Cardiac septum (tissue), 1 donor: ENCODE results near the gene REN. TPM values are rescaled to one million over a fixed set of nuclear protein-coding genes. Genes with fewer than 3 reads are reported as not detected.

Experiments used
- DNase-seq: peaks from one replicate; pipeline ENCODE4 v3.0.0-alpha.2; 2020; ENCODE audit warnings: low spot score
- intact Hi-C: fragments of 100-400 bp; cut with DNase I; formaldehyde crosslinking; loops from one replicate; pipeline ENCODE4 v1.14.0; 2022
- long read RNA-seq: library from polyadenylated mRNA; unstranded; transcript quantifications from one replicate; pipeline ENCODE4 v2.0.0, GENCODE V29; 2021
- total RNA-seq: library from RNA; stranded (reverse); fragmentation: NEBNext Ultra II Directional; extraction: Animal tissue kit (Norgen Biotek cat#: 25700); gene quantifications from one replicate; pipeline ENCODE4 v1.2.1, GENCODE V29; 2021
- donor health status: DM: no; HTN: no; CAD: no.

The REN gene
- not detected for total RNA-seq
- long read RNA-seq = 0 reads

DNA sequence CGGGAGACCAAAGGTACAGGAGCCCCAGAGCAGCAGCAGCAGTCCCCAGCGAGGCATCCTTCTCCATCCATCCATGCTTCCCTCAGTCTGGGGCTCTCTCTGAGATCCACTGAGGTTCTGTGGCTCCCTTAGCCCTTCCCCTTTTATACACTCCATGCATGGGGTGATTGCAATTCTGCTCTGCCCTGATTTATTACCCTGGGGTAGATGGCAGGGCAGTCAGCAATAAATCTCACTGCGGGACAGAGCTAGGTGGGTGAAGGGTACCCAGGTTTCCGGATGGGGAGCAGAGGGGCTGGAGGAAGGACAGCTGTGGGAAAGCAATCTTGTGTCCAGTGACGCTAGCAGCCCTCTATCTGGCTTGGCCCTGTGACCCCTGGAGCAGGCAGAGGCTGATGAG lies at the start of gene REN:
REN (minus strand) TSS at position 119 of the 400 bp plus-strand sequence; CDS start at position 75, 44 bp downstream.
- DNase-seq = no peak
- intact Hi-C loops = no loop called here

DNA sequence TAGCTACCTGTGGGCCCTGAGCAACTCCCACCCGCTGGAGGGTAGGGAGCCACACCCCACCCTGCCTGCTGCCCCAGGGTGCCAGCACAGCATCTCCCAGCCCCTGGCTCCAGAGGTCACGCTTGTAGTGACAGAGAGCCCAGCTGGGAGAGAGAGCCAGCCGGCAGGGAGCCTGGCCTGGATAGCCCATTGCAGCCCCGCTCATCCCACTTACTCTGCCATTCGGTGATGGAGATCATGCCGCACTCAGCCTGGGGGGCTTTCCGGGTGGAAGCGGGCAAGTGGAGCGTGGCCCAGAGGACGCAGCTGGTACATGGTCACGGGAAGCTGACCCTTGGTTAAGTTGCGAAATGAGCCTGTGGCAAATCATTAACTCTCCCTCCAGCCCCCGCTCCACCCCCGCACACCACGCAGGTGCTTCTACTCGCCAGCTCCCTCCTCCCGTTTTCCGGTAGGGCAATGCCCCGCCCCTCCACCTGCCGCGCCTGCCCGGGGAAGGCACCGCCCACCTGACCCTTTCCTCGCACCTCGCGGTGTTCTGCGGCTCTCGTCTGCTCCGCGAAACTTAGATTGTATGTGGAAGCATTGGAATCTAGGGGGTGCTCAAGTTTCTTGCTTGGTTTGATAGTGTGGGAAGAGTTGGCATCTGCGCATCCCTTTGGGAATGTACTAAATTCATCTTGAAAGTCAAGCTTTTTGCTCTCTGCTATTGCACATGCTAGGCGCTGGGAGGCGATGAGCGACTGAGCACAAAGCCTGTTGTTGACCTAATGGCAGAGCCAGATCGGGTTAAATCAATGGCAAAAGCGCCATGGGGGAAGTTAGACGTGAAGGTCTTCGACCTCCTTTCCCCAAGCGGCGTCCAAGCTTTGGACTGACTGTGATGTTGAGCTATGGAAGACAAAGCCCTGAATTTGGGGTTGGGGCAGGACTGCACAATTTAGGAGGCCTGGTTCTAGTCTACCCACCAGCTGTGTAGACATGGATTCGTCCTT lies 47.8 kb upstream of the REN start, which contains the start of gene GOLT1A:
GOLT1A (minus strand) TSS at position 321 of the 995 bp plus-strand sequence; CDS start at position 239, 82 bp downstream.
- no peak for DNase-seq
- intact Hi-C loops = loop anchor here (2.0 kb wide), 1 partner anchor 151 kb away; no protein-coding TSS in a partner anchor

DNA sequence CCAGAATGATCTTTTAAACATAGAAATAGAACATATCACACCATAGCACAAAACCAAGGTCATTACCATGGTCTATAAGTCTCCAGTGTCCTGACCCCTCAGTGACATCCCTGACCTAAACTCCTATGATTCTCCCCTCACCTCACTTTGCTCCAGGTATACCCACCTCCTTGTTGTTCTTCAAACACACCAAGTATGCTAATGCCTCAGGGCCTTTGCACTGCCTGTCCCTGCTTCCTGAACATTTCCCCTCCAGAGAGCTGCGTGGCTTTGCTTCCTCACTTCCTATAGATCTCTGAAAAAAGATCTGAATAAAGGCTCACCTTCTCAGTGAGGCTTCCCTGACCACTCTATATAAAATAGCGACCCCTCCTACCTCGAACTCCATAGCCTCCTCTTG lies 46.6 kb upstream of the REN start:
- intact Hi-C loops = no loop called here
- no peak for DNase-seq

- intact Hi-C loops = no loop called here
- DNase-seq = no peak
Observed at GRCh38 chr1:204211046-204211445, 44.9 kb upstream of the REN start.

- intact Hi-C loops = loop anchor here (2.0 kb wide), 1 partner anchor 346 kb away; the partner anchor contains the start of gene SNRPE
- peak; percentile 85 for DNase-seq
Observed at GRCh38 chr1:204207136-204207616, 41.0 kb upstream of the REN start.

GRCh38 chr1:204206121-204206520 lies 40.0 kb upstream of the REN start:
- DNase-seq = no peak
- intact Hi-C loops = loop anchor here (1.0 to 2.0 kb wide), 2 partner anchors 44 to 345 kb away; partner anchors contain the start of gene SNRPE

- intact Hi-C loops = no loop called here
Observed at GRCh38 chr1:204205486-204205885, 39.3 kb upstream of the REN start.

GRCh38 chr1:204204944-204205343 lies 38.8 kb upstream of the REN start:
- no peak for DNase-seq

More at GRCh38 chr1:204205486-204205885, 39.3 kb upstream of the REN start:
- no peak for DNase-seq

DNA sequence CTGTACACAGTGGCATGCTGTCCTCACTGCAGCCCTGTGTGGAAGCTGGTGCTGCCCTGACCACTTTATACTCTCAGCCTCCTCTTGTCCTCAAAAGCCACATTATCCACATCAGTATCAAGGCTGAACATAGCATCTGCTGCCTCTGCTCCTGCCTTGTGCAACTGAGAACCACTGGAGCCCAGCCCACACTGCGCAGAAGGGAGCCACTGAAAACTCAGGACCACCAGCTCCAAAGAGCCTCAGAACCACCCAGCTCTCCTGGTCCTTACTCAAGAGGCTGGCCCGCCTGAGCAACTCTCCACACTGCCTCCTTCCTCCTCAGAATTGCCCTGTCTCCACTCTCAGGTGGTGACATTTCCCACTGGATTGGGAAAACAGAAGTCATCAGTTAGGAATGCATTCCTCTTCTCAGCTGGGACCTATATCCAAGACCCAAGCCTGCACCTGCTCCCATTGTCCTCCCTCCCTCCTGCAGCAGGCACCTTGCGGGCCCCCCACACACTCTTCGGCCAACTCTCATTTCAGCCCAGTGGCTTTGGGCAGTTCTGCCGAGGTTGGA lies 37.1 kb upstream of the REN start:
- intact Hi-C loops = no loop called here
- peak; percentile 59 for DNase-seq

More at GRCh38 chr1:204204944-204205343, 38.8 kb upstream of the REN start:
- intact Hi-C loops = no loop called here

- intact Hi-C loops = no loop called here
Observed at GRCh38 chr1:204202481-204202880, 36.3 kb upstream of the REN start.

GRCh38 chr1:204201348-204202040 lies 35.4 kb upstream of the REN start:
- intact Hi-C loops = no loop called here
- peak; percentile 64 for DNase-seq

More at GRCh38 chr1:204202481-204202880, 36.3 kb upstream of the REN start:
- peak; percentile 22 for DNase-seq

- intact Hi-C loops = no loop called here
- DNase-seq = peak; percentile 73
Observed at GRCh38 chr1:204199579-204199978, 33.4 kb upstream of the REN start.

DNA sequence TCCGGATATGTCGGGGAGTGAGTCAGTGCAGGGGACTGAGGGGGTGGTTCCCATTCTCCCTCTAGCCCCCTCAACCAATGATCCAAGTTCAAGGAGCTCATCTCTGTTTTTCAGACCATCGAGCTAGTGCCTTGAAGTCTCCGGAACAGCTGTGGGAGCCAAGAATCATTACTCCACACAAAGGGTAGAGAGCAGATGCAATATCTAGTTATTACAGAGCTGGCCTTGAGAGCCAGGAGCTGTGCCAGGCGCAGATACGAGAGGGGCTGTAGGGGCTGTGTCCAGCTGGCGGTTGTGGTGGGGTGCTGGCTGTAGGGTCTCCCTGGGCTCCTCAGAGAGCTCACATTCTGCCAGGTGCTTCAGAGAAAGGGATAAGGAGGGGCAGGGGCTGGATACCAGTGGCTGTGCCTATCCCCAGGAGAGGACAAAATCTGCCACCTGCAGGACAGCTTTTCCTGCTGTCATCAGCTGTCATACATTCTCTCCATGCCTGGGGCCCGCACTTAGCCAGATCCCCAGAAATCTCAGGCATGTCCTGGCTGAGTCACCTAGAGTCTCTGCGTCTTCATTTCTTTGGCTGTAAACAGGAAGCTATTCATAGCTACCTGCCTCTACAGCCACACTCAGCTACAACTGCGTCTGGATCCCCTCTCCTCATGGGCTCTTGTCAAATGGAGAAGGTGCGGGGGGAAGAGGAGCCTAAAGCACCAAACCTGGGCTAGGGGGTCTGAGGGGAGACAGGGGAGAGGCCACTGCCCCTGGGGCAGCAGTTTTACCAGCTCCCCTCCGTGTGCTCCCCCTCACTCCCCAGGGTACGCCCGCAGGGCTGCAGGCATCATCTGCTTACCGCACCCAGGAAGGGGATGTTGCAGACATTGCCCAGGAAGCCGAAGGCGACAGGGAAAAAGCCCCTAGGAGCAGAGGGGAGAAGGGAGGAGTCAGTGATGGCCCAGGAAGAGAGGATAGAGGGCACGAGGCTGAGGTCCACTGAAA lies 32.5 kb upstream of the REN start:
- no peak for DNase-seq

DNA sequence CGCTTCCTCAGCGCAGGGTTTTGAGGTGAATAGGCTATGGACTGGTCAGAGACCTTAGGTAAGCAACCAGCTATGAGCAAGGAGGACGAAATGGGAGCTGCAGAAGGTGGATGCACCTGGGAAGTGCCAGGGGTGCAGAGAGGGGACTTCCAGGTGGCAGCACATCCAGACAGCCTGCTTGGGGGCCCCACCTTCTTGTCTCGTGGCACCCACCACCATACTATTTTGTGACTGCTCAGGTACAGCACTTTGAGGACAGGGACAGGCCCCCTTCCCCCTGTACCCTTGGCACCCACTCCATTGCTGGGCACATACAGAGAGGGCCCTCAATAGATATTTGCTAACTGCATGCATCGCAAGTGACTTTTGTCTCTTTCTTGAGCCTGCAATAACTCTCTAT lies 30.9 kb upstream of the REN start:
- no peak for DNase-seq
- intact Hi-C loops = no loop called here

More for the DNA sequence above, 32.5 kb upstream of the REN start:
- intact Hi-C loops = no loop called here

DNA sequence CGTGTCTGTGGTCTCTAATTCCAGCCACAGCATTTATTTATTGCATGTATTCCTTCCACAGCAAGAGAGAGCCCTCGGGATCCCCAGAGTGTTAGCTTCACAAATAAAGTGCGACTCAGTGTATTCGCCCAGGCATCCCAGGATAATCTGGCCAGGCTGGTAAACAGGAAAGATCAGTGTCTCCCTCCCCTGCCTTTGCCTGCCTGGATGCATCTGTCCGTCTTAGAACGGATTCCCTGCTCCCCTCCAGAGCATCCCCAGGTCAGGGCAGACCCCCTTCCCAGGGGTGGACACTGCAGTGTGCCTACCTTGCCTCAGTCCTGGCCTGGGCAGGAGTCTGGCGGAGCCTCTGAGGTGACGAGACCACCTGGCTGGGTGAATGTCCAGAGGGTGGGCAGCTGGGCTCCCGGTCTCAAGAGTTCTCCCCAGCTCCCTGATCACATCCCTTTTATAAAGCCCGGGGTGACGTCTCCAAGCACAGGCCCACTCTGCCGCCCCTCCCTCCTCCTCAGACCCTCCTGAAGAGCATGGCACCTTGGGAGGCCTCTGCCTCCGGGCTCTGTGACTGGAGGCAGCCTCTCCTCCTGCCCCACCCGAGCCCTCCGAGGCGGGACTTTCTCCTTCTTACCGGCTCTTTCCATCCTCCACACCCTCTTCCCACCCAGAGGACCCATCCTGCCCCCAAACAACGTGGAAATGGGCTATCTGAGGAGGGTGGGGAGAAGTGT lies 30.1 kb upstream of the REN start, which contains the start of gene KISS1:
KISS1 (minus strand) TSS at position 424 of the 728 bp plus-strand sequence. CDS start 3,615 bp downstream, outside the sequence.
- DNase-seq = peak; percentile 71
- intact Hi-C loops = no loop called here

DNA sequence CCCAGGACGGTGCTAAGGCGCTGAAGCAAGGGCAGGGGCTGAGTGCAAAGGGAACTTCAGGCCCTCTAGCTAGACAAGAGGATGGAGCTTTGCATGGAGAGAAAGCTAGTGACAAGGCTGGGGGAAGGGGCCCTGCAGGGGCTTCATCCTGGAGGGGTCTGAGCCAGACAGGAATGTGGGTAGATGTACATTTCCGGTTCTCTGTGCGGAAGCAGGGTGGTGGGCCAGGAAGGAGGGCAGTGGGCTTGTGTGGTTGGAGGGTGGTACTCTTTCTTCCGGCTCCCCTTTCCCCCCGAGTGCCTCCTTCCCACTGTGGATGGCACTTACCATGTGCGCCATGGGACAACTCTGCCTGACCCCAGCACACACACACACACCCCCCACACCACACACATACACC lies 28.6 kb upstream of the REN start:
- intact Hi-C loops = no loop called here
- peak; percentile 29 for DNase-seq

- peak; percentile 29 for DNase-seq
- intact Hi-C loops = no loop called here
Observed at GRCh38 chr1:204194080-204194479, 27.9 kb upstream of the REN start.
